NCI-H748 (cell line): ENCODE measurements around the gene LGALSL.
A peak's percentile ranks its signal among the peaks of the same experiment; 100 is the strongest.
"Not testable (repeated sequence)": the region's sequence is repeated elsewhere in the genome, so short reads cannot be mapped to it uniquely, and the experiment has no call there.

Source experiments
- DNase-seq: peaks from one replicate; lab custom pipeline; 2025; ENCODE audit not compliant: unreplicated experiment; lab: John Stamatoyannopoulos, UW

The LGALSL gene

GRCh38 chr2:64442277-64442676, 11.7 kb upstream of the LGALSL start:
- no peak for DNase-seq

GRCh38 chr2:64442801-64443429, 11.0 kb upstream of the LGALSL start:
- DNase-seq: no peak

- DNase-seq: not testable (repeated sequence)
These were observed 8.0 kb upstream of the LGALSL start for GRCh38 chr2:64445970-64446369.

GRCh38 chr2:64447317-64448040, 6.5 kb upstream of the LGALSL start:
- DNase-seq: no peak

GRCh38 chr2:64448041-64448426, 5.9 kb upstream of the LGALSL start:
- DNase-seq: no peak

- no peak for DNase-seq
These were observed 2.9 kb upstream of the LGALSL start for GRCh38 chr2:64451051-64451450.

- peak; percentile 70 for DNase-seq
These were observed 697 bp downstream of the LGALSL start for GRCh38 chr2:64454386-64455332.

- DNase-seq: peak; percentile 9
These were observed 1.6 kb downstream of the LGALSL start for GRCh38 chr2:64455545-64455944.

- DNase-seq: no peak
These were observed 2.3 kb downstream of the LGALSL start for GRCh38 chr2:64456293-64456692.

- peak; percentile 5 for DNase-seq
These were observed 3.6 kb downstream of the LGALSL start for GRCh38 chr2:64457524-64457923.

- DNase-seq: peak; percentile 0
These were observed 5.6 kb downstream of the LGALSL start for GRCh38 chr2:64459575-64459974.

- no peak for DNase-seq
These were observed 6.4 kb downstream of the LGALSL start for GRCh38 chr2:64460330-64460729.

- no peak for DNase-seq
These were observed 7.5 kb downstream of the LGALSL start for GRCh38 chr2:64461271-64462058.

- no peak for DNase-seq
These were observed 8.2 kb downstream of the LGALSL start for GRCh38 chr2:64462171-64462570.

- DNase-seq: no peak
These were observed 9.2 kb downstream of the LGALSL start for GRCh38 chr2:64462940-64463700.

- DNase-seq: no peak
These were observed 9.8 kb downstream of the LGALSL start for GRCh38 chr2:64463781-64464180.

- no peak for DNase-seq
These were observed 12.6 kb downstream of the LGALSL start for GRCh38 chr2:64466478-64467085.

GRCh38 chr2:64467096-64467843, 13.3 kb downstream of the LGALSL start:
- peak; percentile 16 for DNase-seq

GRCh38 chr2:64469261-64469660, 15.3 kb downstream of the LGALSL start:
- DNase-seq: no peak
